ENCODE results near the gene MAPKAP1. TPM values are rescaled to one million over a fixed set of nuclear protein-coding genes. Genes with fewer than 3 reads are reported as not detected.

Gene MAPKAP1
- total RNA-seq (2014; rRNA removed; shearing (Covaris generic)), result 104 and 120 TPM in 2 replicates

GRCh38 chr9:125706651-125707471 lies at the start of gene MAPKAP1:
Gene MAPKAP1, minus strand, starts transcription at chr9:125707208. Its CDS starts 34,634 bp downstream, at chr9:125672574.

GRCh38 chr9:125747053-125747764 lies 40.2 kb upstream of the MAPKAP1 start, which contains the start of gene PBX3:
Gene PBX3, plus strand, starts transcription at chr9:125747373.

Small RNA genes lying within 50 kb of the gene (small RNA-seq; reads per million reads assigned to genes)
- not detected for gene RF00017

Other genes starting within 250 kb of the MAPKAP1 start
- 43.5 and 48.5 TPM in 2 replicates for gene PBX3, start 40.2 kb upstream of the MAPKAP1 start, total RNA-seq (2014; rRNA removed; shearing (Covaris generic))